Coronary artery (tissue), 2 donors: ENCODE data around the gene GRM3.

Experiments
- DNase-seq: peaks from one replicate; pipeline ENCODE4 v3.0.0-alpha.2; 2017; ENCODE audit warnings: low spot score
- H3K27ac ChIP-seq, 2 donors: fragments of 200-600 bp; sonication (generic); one replicate each; pipeline ENCODE4 v1.5.1; 2016 to 2019
- H3K4me3 ChIP-seq: fragments of 200-600 bp; sonication (generic); 2 replicates; pipeline ENCODE4 v1.5.1; 2016; ENCODE audit warnings: mild to moderate bottlenecking, moderate library complexity
- TF ChIP-seq, protein P1 (sequence below): fragments of 200-600 bp; sonication (generic); IDR thresholded peaks from one replicate; pipeline ENCODE4 v1.5.1; 2019; ENCODE audit warnings: antibody characterized with exemption

The GRM3 gene

DNA sequence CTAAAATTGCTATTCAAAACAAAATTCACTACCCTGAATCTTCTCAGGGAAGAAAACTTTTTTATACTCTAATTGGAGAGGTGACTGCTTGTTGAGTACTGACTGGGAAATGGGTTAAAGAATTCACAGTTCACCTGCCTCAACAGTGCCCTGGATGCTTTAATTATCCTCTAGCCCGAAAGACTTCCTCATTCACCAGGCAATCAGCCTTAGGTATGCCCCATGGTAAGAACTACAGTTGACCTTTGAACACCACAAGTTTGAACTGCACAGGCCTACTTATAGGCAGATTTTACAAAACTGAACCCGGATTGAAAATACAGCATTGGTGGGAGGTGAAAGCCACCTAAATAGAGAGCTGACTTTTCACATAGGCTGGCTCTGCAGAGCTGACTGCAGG, 240.4 kb downstream of the GRM3 start:
- TF ChIP-seq, protein P1, sequence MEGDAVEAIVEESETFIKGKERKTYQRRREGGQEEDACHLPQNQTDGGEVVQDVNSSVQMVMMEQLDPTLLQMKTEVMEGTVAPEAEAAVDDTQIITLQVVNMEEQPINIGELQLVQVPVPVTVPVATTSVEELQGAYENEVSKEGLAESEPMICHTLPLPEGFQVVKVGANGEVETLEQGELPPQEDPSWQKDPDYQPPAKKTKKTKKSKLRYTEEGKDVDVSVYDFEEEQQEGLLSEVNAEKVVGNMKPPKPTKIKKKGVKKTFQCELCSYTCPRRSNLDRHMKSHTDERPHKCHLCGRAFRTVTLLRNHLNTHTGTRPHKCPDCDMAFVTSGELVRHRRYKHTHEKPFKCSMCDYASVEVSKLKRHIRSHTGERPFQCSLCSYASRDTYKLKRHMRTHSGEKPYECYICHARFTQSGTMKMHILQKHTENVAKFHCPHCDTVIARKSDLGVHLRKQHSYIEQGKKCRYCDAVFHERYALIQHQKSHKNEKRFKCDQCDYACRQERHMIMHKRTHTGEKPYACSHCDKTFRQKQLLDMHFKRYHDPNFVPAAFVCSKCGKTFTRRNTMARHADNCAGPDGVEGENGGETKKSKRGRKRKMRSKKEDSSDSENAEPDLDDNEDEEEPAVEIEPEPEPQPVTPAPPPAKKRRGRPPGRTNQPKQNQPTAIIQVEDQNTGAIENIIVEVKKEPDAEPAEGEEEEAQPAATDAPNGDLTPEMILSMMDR: no peak
- H3K27ac ChIP-seq: no peak overlapping the region
- DNase-seq: no peak

DNA sequence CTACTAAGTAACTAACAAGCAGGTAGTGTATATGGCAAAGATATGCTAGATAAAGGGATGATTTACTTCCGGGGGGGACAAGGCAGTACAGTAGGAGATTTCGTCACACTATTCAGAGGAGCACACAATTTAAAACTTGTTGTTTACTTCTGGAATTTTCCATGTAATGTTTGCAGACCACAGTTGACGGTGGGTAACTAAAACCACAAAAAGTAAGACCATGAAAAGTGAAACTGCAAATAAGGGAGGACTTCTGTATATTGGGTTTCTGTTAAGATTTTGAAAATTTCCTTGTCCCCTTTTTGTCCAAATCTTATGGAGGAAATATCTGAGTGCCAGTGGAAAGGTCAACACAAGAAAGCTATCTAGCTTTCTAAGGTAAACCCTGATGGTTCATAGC, 245.8 kb downstream of the GRM3 start:
- no peak overlapping the region for H3K4me3 ChIP-seq
- TF ChIP-seq, protein P1: no peak
- DNase-seq: no peak

More for the DNA sequence above, 240.4 kb downstream of the GRM3 start:
- no peak overlapping the region for H3K4me3 ChIP-seq

DNA sequence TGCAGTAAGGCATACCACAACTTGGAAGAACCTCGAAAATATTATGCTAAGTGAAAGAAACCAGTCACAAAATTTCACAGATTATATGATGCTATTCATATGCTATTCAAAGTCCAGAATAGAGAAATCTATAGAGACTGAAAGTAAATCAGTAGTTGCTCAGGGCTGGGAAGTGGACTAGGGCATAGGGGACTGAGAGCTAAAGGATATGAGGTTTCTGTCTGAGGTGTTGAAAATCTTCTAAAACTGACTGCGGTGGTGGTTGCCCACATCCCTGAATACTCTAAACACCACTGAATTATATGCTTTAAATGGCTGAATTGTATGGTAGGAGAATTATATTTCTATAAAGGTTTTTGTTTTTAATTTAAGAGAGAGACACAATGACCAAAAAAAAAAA, 254.5 kb downstream of the GRM3 start:
- DNase-seq: no peak
- no peak overlapping the region for H3K27ac ChIP-seq
- H3K4me3 ChIP-seq: no peak overlapping the region
- TF ChIP-seq, protein P1: no peak

More for the DNA sequence above, 245.8 kb downstream of the GRM3 start:
- H3K27ac ChIP-seq: no peak overlapping the region

DNA sequence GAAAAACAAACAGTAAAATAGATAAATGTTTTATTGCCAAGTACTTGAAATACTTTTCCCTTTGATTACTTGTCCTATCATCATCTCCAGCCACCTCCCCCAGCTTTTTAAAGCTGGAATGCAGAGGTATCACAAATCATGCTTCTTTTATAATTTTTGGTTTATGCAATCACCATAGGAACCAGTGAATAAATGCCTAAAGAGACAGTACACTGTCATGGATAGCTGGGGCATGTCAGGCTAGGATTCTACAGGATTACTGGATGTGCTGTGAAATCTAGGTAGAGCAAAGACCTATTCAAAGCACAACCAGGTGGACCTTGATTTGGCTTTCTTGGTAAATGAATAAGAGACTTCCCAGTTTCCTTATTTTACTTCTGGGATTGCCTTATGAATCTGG, 257.2 kb downstream of the GRM3 start:
- TF ChIP-seq, protein P1: no peak
- H3K4me3 ChIP-seq: no peak overlapping the region
- H3K27ac ChIP-seq: no peak overlapping the region

DNA sequence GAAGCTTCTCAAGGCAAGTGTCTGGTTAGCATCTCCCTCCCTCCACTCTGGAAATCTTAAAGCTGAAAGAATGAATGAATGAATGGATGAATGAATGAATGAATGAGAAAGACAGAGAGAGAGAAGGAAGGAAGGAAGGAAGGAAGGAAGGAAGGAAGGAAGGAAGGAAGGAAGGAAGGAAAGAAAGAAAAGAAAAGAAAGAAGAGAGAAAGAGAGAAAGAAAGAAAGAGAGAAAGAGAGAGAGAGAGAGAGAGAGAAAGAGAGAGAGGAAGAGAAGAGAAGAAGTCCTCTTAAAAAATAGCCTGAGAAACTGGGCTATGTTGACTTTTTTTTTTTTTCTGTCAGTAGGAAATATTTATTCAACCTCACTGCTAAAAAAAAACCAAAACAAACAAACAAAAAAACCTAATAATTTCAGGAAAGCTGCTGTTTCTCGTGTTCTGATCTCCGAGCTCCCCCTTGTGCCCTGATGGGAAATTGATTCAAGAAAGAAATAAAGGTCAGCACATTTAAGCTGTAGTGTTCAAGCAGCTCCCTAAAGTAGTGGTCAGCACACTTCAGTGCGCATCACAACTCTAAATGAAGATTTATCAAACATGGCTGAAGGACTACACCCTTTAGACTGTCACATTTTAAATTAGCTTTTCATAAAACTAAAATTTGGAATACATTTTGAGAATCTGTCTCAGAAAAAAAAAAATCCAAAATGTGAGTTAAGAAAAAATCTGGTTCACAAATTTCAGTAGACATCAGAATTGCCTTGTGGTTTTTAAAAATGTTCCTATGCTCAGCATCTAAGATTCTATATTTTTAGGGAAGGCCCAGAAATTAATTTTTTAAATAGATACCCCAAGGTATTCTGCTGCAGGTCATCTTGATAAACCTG, 261.5 kb downstream of the GRM3 start:
- H3K27ac ChIP-seq: no peak overlapping the region
- H3K4me3 ChIP-seq: no peak overlapping the region
- no peak for DNase-seq
- TF ChIP-seq, protein P1: peak; percentile 21

More for the DNA sequence above, 257.2 kb downstream of the GRM3 start:
- no peak for DNase-seq

DNA sequence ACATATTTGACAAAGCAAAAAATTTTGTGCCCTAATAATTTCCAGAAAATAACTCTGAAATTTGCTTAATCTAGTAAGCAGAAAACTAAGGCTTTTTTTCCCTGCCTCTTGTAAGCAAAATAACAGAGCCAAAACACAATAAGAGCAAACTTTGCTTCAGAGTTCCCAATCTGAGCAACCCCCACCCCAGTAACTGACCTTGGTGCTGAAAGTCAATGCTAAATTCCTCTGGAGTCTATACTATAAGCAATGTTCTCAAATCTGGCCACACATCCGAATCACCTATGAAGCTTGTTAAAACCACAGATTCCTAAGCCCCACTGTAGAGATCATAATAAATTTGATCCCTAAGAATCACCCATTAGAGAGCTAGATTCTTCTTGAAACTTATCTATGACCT, 265.2 kb downstream of the GRM3 start:
- Histone ChIP-seq H3K4me3 (no peak overlapping the region), H3K27ac (no peak overlapping the region)
- no peak for DNase-seq
- TF ChIP-seq, protein P1: no peak

DNA sequence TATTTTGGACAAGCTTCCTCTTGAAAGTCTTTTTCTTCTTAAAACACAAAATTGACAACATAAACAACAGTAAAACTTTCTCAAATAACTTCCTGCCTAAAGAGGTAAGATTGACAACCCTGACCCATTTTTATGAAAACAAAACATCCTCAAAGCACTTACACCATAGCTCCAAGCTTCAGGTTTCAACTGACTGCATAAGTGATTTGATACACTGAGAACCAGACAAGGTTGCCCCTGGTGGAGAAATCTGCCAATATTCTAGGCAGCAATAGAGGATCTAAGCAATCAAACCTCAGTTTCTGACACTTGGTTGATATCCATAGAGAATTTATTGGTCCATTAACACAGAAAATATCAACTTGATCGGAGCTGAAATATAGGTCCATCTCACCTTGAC, 267.9 kb downstream of the GRM3 start:
- TF ChIP-seq, protein P1: no peak
- Histone ChIP-seq H3K27ac (no peak overlapping the region), H3K4me3 (no peak overlapping the region)
- no peak for DNase-seq
